Measurements from ENCODE around the gene URI1. TPM values are rescaled to one million over a fixed set of nuclear protein-coding genes. Genes with fewer than 3 reads are reported as not detected.

The URI1 gene
- total and polyA plus RNA-seq, 2 of the 8 experiments (the other 6 are each of a cell fraction or from before 2014, with no cell fraction given): 27.7 to 64.3 TPM

DNA sequence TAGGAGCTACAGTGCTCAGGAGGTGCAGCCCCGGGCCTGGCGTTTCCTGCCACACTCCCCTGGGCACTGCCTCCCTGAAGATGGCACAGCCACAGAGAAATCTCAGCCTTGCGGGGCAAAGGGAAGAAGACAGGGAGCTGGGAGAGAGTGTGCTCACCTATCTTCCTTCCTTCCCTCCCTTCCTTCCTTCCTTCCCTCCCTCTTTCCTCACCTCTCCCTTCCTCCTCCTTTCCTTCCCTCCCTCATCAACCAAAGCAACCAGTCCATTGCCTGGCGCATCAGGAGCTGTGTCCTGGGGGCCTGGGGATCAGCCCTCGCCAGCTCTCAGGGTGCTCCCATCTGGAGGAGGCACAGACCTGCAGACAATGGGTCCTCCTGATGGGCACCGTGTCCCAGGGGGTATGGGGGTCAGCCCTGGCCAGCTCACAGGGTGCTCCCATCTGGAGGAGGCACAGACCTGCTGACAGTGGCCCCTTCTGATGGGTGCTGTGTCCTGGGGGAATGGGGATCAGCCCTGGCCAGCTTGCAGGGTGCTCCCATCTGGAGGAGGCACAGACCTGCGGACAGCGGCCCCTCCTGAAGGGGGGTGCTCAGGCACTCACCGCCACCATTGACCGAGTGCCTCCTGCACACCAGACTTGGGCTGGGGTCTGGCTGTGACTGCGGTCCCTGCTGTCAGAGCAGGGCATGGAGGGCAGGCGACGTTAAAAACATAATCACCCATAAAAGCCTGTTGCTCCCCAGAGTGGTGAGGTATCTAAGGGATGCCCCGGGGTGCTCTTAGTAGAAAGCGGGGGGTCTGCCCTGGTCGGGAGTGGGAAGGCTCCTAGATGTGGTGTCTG lies 120.2 kb downstream of the URI1 start (continued):
- TF ChIP-seq GTF2F1 (IDR thresholded peaks at IDR 0.05; ENCODE audit: borderline replicate concordance, low read depth, low read length) (no peak), HDAC6 (IDR thresholded peaks at IDR 0.05; ENCODE audit: low read depth, low read length) (no peak), CBX8 (IDR thresholded peaks at IDR 0.05; ENCODE audit: borderline replicate concordance, low read depth, low read length) (no peak), CEBPB (IDR thresholded peaks at IDR 0.05; ENCODE audit: low read depth, low read length) (no peak), MAFK (IDR thresholded peaks at IDR 0.05; ENCODE audit: low read depth, low read length) (no peak)
- TF ChIP-seq, protein P1, sequence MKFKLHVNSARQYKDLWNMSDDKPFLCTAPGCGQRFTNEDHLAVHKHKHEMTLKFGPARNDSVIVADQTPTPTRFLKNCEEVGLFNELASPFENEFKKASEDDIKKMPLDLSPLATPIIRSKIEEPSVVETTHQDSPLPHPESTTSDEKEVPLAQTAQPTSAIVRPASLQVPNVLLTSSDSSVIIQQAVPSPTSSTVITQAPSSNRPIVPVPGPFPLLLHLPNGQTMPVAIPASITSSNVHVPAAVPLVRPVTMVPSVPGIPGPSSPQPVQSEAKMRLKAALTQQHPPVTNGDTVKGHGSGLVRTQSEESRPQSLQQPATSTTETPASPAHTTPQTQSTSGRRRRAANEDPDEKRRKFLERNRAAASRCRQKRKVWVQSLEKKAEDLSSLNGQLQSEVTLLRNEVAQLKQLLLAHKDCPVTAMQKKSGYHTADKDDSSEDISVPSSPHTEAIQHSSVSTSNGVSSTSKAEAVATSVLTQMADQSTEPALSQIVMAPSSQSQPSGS (IDR thresholded peaks at IDR 0.05; ENCODE audit: low read length): no peak

Data from H1 (cell line).